Smooth muscle cell (in vitro differentiated cells): ENCODE results near the gene SLC7A5. TPM values are rescaled to one million over a fixed set of nuclear protein-coding genes. Genes with fewer than 3 reads are reported as not detected.

Experiments used
- DNase-seq: peaks from one replicate; lab custom pipeline; 2025; ENCODE audit not compliant: unreplicated experiment; lab: John Stamatoyannopoulos, UW
- H2AFZ ChIP-seq: fragments of 200-600 bp; sonication (generic); 2 replicates; pipeline ENCODE4 v1.6.0; 2016; ENCODE audit warnings: antibody characterized with exemption, low read depth, mild to moderate bottlenecking
- H3F3A ChIP-seq: fragments of 200-600 bp; sonication (generic); 2 replicates; pipeline ENCODE4 v1.6.0; 2017; ENCODE audit warnings: antibody characterized with exemption, low read depth
- H3K27ac ChIP-seq: fragments of 200-600 bp; sonication (generic); 2 replicates; pipeline ENCODE4 v1.5.1; 2016; ENCODE audit warnings: low read depth, mild to moderate bottlenecking
- H3K27me3 ChIP-seq: fragments of 200-600 bp; sonication (generic); 2 replicates; pipeline ENCODE4 v1.6.1; 2016; ENCODE audit warnings: low read depth, mild to moderate bottlenecking
- H3K36me3 ChIP-seq: fragments of 200-600 bp; sonication (generic); 2 replicates; pipeline ENCODE4 v1.5.1; 2016; ENCODE audit warnings: low read depth
- H3K4me1 ChIP-seq: fragments of 200-600 bp; sonication (generic); 2 replicates; pipeline ENCODE4 v1.5.1; 2016; ENCODE audit warnings: low read depth
- H3K4me2 ChIP-seq: fragments of 200-600 bp; sonication (generic); 2 replicates; pipeline ENCODE4 v1.6.0; 2016; ENCODE audit warnings: mild to moderate bottlenecking
- H3K4me3 ChIP-seq: fragments of 200-600 bp; sonication (generic); 2 replicates; pipeline ENCODE4 v1.5.1; 2016; ENCODE audit warnings: mild to moderate bottlenecking
- H3K79me2 ChIP-seq: fragments of 200-600 bp; sonication (generic); 2 replicates; pipeline ENCODE4 v1.6.0; 2016; ENCODE audit warnings: low read depth, mild to moderate bottlenecking
- H3K9ac ChIP-seq: fragments of 200-600 bp; sonication (generic); 2 replicates; pipeline ENCODE4 v1.6.0; 2016; ENCODE audit warnings: low read depth
- H3K9me3 ChIP-seq: fragments of 200-600 bp; sonication (generic); replicated peaks from 2 replicates; pipeline ENCODE4 v1.5.1; 2016; ENCODE audit warnings: low read depth
- H4K20me1 ChIP-seq: fragments of 200-600 bp; sonication (generic); 2 replicates; pipeline ENCODE4 v1.6.0; 2016; ENCODE audit warnings: low read depth
- CTCF ChIP-seq: fragments of 200-600 bp; sonication (generic); IDR thresholded peaks from 2 replicates; pipeline ENCODE4 v1.5.1; 2017; ENCODE audit warnings: borderline replicate concordance, mild to moderate bottlenecking, antibody characterized with exemption; ENCODE audit not compliant: insufficient read depth, poor library complexity, severe bottlenecking
- WGBS: methylation state at CpG from one replicate; pipeline ENCODE4 v1.1.7; 2016; ENCODE audit warnings: low lambda C conversion rate; 5-methylcytosine and 5-hydroxymethylcytosine counted together
- polyA plus RNA-seq: library from polyadenylated mRNA; unstranded; fragments of >200 nt; fragmentation: Nextera tagmentation; extraction: Ambion mirVana; gene quantifications from 2 replicates; pipeline ENCODE4 v1.2.1, GENCODE V29; 2016
- total RNA-seq: library from RNA; depleted of rRNA; stranded (reverse); fragments of >200 nt; gene quantifications from 2 replicates; pipeline ENCODE4 v1.2.3, GENCODE V29; 2014

The SLC7A5 gene
- total and polyA plus RNA-seq, 2 experiments from 2014 or later = 51.3 to 58.8 TPM

GRCh38 chr16:87834668-87835473 lies 34.4 kb downstream of the SLC7A5 start:
- Histone ChIP-seq H3K36me3 (no peaks in the 10 kb centered on the region), H3K4me3 (no peak overlapping the region), H2AFZ (no peak overlapping the region), H3K4me1 (peaks cover 9% of the 10 kb centered on the region), H3K9ac (no peak overlapping the region), H3K9me3 (no peaks in the 10 kb centered on the region), H3K79me2 (peaks cover 3% of the 10 kb centered on the region), H4K20me1 (peaks cover 53% of the 10 kb centered on the region), H3K4me2 (no peak overlapping the region), H3K27me3 (no peaks in the 10 kb centered on the region), H3F3A (peaks cover 25% of the 10 kb centered on the region), H3K27ac (peak overlapping the region; percentile 15)
- WGBS = 58% methylated on average over 24 of the region's 24 CpGs
- DNase-seq = no peak
- no peak for TF ChIP-seq CTCF

- WGBS = 94% methylated on average over 22 of the region's 23 CpGs
Observed at GRCh38 chr16:87834005-87834667, 35.2 kb downstream of the SLC7A5 start.

GRCh38 chr16:87833548-87833947 lies 35.8 kb downstream of the SLC7A5 start:
- Histone ChIP-seq H3K4me1 (no peaks in the 10 kb centered on the region), H3K4me3 (no peak overlapping the region), H3F3A (peaks cover 28% of the 10 kb centered on the region), H3K27me3 (no peaks in the 10 kb centered on the region), H4K20me1 (peaks cover 43% of the 10 kb centered on the region), H2AFZ (no peak overlapping the region), H3K9ac (no peak overlapping the region), H3K4me2 (no peak overlapping the region), H3K9me3 (no peaks in the 10 kb centered on the region), H3K27ac (no peak overlapping the region), H3K79me2 (no peaks in the 10 kb centered on the region), H3K36me3 (no peaks in the 10 kb centered on the region)
- WGBS = 94% methylated on average over 16 of the region's 16 CpGs
- DNase-seq = no peak
- no peak for TF ChIP-seq CTCF

More at GRCh38 chr16:87834005-87834667, 35.2 kb downstream of the SLC7A5 start:
- peaks cover 28% of the 10 kb centered on the region for H3F3A ChIP-seq
- peaks cover 4% of the 10 kb centered on the region for H3K4me1 ChIP-seq
- H3K4me3 ChIP-seq = no peak overlapping the region
- no peak for TF ChIP-seq CTCF
- H3K4me2 ChIP-seq = no peak overlapping the region
- no peak for DNase-seq
- peaks cover 49% of the 10 kb centered on the region for H4K20me1 ChIP-seq
- peak overlapping the region; percentile 15 for H3K27ac ChIP-seq
- H3K36me3 ChIP-seq = no peaks in the 10 kb centered on the region
- no peaks in the 10 kb centered on the region for H3K9me3 ChIP-seq
- H2AFZ ChIP-seq = no peak overlapping the region
- no peaks in the 10 kb centered on the region for H3K27me3 ChIP-seq
- H3K9ac ChIP-seq = no peak overlapping the region
- no peaks in the 10 kb centered on the region for H3K79me2 ChIP-seq
